ENCODE measurements around the gene CCL26. TPM values are rescaled to one million over a fixed set of nuclear protein-coding genes. Genes with fewer than 3 reads are reported as not detected.
"Not testable (repeated sequence)": the region's sequence is repeated elsewhere in the genome, so short reads cannot be mapped to it uniquely, and the experiment has no call there.

CCL26 gene
- total RNA-seq, 1 donor from 2014 or later: not detected

DNA sequence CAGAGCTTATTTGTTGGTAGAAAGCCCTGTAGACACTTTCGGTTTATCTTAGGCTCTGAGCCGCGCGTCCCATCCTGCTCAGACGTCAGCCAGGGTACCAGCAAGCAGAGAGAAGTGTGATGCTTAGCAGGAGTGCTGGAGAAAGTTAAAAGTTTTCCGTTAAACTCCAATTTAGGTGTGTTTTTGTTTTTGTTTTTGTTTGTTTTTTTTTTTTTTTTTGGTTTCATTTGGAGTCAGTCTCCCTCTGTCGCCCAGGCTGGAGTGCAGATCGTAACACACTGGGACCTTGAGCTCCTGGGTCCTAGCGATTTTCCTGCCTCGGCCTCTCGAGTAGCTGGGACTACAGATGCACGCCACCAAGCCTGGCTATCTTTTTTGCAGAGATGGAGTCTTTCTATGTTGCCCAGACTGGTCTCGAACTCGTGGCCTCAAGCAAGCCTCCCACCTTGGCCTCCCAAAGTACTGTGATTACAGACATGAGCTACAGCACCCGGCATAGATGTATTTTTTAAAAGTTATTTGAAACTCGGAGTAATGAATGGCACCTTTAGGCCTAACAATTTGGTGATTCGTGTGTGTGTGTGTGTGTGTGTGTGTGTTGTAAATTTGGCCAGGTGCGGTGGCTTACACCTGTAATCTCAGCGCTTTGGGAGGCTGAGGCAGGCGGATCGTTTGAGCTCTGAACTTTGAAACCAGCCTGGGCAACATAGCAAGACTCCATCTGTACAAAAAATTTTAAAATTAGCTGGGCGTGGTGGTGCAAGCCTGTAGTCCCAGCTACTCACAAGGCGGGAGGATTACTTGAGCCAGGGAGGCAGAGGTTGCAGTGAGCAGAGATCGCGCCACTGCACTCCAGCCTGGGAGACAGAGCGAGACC lies 32.0 kb downstream of the CCL26 start:
- DNase-seq (ENCODE audit: low spot score): no peak
- ATAC-seq: no peak

DNA sequence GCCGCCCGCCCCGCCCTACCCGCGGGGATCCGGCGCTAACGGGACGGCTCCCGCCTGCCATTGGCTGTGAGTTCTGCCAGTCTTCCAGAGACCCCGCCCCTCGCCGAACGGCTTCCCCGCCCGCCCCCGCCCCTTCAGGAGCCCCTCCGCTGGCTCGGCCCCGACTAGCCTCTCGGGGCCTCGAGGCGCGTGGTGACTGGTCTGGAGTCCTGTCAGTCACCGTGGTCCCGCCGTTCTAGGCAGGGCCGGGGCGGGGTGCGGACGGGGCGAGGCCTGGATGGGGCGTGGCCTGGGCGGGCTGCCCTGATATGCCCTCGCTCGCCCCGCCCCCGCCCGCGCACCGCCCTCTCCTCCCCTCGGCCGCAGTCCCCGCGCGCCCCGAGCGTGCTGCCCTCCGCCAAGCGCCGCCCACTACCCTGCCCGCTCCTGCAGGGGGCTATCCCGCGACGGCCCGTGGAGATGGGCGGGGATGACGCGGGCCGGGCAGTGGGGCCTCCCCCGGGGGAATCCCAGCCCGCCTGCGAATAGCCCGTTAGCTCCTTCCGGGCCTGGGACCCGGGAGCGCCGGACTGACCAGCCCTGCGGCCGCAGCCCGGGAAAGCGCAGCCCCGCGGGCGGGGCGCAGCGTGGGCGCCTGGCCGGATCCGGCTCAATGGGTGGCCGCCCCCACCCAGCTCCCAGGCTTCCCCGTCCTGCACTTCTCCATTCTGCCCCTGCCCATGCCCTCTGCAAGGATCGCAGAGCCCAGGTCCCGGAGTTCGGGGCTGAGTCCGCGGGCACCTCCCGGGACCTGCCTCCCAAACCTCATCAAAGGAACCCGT lies 32.8 kb downstream of the CCL26 start:
- ATAC-seq: peak; percentile 92

DNA sequence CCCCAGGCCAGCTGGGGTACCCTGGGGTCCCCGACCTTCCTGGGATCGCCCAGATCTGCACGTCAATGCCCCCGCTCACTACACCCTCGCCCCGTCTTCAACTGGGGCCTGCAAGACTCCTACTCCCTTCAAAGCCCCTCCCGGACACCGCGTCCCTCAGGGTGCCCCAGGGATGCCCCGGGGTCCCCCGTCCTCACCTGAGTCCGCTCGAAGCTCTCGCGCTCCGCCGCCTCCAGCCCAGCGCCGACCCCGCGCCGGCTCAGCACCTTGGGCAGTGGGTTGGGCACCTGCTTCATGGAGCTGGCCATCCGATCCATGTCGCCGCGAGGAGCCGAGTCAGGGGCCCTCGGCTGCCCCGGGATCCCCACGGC lies 33.4 kb downstream of the CCL26 start, which contains the start of gene HIP1:
Gene HIP1 (minus strand): TSS at position 338 of the 371 bp plus-strand sequence. CDS start 21 bp downstream, at position 317.
- ATAC-seq: no peak
- DNase-seq (ENCODE audit: low spot score): no peak

More for the DNA sequence above, 32.8 kb downstream of the CCL26 start:
- peak; percentile 100 for DNase-seq (ENCODE audit: low spot score)

DNA sequence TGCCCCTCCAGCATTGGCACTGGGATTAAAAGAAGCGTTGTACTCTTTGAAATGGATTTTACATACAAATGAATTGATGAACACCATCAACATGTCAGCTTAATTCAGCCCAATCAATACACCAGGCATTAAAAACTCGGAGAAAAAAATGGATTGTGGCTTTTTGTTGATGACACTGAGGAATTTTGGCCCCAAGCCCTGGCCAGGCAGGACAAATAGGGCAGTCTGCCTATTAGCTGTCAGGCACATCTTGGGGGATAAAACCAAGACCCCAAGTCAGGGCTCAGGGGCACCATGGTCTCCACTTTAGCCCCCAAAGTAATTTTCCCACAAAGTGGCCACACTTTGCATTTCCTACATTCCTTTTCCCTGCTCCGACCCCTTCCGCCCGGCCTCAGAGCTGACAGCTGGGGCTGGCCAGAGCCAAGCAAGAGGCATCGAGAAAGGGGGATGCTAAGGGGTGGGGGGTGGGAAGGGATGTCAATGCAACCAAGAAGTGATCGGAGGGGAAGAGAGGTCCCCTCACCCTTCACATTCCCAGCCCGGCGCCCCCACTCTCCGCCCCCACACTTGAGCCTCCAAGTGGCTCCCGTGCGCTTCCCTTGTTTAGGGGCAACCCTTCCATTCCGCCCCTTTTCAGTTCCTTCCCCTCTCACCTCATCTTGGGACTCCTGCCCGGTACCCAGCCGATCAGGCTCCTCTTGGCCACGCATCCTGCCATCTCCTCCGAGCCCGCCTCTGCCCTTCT lies 34.0 kb downstream of the CCL26 start:
- ATAC-seq (no peak), DNase-seq (ENCODE audit: low spot score) (no peak)

DNA sequence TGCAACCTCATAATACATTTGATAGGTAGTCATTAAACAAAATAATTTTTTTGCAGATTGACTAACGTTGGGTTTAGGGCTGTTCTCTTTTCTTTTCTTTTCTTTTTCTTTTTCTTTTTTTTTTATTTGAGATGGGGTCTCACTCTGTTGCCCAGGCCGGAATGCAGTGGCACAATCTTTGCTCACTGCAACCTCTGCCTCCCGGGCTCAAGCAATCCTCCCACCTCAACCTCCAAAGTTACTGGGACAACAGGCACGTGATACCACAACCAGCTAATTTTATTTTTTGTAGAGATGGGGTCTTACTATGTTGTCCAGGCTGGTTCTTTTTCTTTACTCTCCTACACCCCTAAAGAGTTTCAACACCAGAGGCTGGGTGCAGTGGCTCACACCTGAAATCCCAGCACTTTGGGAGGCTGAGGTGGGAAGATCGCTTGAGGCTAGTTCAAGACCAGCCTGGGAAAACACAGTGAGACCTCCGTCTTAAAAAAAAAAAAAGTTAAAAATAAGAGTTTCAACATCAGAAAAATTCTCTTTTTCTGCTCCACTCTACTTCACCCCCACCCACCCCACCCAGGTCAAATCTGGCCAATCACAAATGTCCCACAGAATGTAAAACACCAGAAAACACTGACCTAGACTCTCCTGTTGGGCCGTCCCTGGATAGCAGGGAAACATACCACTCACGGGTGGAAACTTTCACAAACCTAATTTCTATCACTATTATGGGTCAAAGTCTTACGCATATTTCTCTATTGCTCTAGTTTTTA lies 36.2 kb downstream of the CCL26 start:
- ATAC-seq (no peak), DNase-seq (ENCODE audit: low spot score) (no peak)

DNA sequence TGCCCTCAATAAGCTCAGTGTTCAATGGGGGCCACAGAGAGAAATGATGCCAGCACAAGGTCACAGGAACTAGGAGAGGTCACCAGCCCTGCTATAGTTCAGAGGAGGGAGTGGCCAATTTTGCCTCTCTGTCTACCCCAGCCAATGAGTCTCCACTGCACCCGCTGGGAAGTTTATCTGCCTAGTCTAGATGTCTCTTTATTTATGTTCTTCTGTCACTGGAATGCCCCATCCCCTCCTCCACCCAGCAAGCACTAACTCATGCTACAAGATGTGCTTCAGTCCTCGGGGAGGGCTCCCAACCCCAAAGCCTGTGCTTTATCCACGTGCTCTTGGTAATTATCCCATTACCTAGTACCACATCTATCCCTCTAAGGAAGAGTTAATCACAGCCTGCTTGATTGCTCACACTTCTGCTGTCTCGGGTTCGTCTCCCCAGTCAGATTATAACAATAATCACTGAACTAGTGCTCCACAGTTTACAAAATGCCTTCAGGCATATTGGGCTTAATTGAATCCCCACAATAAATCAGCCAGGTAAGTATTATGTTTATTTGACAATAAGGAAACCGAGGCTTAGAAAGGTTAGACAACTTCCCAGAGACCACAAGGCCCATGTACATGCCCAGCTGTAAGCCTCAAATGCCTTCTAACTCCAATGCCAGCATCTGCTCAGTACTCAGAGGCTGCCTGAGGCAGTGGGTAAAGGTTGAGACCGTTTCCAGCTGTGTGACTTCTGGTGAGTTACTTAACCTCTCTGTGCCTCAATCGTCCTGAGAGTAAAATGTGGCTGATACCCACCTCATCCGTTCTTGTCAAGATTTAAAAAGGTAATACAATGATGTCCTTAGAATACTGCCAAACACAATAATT lies 37.2 kb downstream of the CCL26 start:
- ATAC-seq (no peak), DNase-seq (ENCODE audit: low spot score) (no peak)

DNA sequence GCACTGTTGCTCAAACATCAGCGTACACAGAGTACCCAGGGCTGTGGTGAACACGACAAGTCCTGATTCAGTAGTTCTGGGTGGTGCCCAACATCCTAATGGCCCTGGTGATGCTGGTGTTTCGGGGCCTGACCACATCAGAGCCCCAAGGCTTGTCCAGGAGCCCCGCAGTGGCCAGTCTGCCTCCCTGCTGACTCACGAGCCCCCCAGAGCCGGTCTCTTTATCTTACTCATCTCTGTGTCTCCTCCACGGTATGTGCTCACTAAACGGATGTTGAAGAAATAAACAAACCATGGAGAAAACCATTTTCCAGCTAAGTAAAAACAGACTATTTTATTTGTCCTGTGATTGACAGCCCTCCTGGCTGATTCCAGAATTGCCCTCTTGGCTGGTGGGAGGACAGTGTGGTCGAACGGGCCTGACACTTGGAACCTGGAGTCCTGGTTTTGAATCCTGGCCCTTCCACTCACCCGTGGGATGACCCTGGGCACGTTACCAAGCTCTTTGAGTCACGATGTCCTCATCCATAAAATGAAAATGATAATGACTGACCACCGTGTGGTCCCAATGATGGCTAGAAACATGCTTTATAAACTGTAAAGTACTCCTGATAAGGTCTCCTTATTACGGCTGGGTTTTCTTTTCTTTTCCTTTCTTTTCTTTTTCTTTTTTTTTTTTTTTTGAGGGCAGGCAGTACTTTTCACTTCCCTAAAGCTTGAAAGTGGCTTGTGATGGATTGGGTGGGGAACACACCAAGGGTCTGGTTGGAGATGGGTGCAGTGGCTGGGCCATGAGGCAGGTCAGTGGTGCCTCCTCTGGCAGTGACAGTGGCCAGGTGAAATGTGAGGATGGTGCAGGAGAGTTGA lies 39.0 kb downstream of the CCL26 start:
- no peak for DNase-seq (ENCODE audit: low spot score)
- no peak for ATAC-seq

DNA sequence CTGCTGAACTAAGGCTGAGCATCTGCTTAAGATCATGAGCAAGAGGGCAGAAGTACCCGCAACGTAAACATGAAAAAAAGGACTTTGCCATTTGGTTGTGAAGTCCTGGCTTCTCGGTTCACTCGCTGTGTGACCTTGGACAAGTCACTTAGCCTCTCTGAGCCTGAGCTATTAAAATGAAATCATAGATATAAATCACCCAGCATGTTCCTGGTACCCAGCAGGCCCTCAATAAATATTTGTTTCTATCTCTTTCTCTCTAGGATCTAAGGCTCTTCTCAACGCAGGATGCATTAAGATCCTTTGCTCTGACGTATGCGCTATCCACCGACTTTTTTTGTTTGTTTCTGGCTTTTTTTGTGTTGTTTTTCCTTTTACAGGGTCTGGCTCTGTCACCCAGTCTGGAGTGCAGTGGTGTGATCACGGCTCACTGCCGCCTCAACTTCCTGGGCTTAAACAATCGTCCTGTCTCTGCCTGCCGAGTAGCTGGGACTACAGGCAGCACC lies 39.9 kb downstream of the CCL26 start:
- ATAC-seq: no peak
- no peak for DNase-seq (ENCODE audit: low spot score)

DNA sequence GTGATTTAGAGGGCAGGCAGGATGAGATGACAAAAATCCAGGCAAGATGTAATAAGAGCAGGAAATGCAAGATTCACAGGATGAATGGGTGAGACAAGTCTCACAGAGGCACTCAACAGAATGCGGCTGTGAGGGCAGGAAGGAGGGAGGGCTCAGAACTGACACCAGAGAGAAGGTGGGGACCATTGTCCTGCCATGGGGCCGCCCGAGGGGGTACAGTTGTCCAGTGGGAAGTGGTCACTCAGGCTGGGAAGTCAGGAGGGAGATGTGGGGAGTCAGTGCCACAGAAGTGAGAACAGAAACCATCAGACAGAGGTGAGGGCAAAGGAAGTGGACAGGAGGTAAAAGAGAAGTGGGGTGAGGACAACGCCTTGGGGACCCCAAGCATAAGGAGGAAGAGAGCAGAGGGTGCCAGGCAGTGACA lies 42.1 kb downstream of the CCL26 start:
- ATAC-seq (no peak), DNase-seq (ENCODE audit: low spot score) (no peak)

DNA sequence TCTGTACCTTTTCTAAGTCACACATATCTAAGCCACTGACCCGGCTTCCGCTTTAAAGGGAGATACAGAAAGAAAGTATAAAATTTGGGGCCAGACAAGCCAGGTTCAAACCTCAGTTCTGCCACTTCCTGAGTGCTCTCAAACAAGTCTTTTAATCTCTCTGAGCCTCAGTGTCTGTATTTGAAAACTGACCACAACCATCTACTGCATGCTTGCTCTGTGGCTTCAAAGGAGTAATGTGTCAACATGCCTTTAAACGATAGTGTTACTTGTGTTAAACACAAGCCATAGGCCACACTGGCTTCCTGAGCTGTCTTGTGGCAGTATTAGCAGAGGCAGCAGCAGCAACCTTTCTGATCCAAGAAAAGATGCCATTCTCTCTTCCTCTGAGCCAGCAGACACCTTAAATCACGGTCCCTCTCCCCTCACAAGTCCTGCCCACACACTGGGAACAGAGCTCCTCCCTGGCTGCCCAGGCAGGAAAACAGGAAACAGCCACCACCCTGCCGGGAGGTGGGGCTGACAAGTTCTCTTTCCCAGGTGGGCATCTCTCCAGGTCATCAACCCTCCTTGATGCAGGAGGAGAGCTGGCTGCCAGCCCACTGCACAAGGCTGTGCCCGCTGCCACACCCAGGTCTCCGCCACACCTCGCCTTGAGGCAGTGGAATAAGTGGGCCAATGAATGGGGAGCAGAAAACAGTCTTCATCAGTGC lies 44.0 kb downstream of the CCL26 start:
- DNase-seq (ENCODE audit: low spot score) (no peak), ATAC-seq (peak; percentile 30)

DNA sequence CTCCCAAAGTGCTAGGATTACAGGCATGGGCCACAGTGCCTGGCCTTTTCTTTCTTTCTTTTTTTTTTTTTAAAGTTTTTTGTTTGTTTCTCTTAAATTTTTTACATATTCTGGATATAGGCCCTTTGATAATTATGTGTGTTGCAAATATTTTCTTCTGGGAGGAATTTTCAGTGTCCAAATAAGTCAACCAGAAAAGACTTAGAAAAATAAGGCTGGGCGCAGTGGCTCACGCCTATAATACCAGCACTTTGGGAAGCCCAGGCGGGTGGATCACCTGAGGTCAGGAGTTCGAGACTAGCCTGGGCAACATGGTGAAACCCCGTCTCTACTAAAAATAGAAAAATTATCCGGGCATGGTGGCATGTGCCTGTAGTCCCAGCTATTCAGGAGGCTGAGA lies 44.7 kb downstream of the CCL26 start:
- DNase-seq (ENCODE audit: low spot score); ATAC-seq: not testable (repeated sequence)

DNA sequence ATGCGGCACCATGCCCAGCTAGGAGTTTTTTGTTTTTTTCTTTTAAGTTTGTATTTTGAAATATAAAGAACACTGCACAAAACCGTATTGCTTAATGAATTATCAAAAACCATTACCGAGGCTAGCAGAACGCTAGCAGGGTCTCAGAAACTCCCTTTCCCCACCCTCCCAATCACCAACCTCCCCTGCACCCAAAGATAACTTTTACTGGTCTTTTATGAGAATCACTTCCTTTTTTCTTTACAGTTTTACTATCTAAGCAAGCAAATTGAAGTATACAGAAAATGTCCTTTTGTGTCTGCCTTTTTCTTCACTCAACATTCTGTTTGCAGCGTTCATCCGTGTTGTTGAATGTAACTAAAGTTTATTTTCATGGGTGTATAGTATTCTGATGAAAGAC lies 46.7 kb downstream of the CCL26 start:
- DNase-seq (ENCODE audit: low spot score) (no peak), ATAC-seq (no peak)

DNA sequence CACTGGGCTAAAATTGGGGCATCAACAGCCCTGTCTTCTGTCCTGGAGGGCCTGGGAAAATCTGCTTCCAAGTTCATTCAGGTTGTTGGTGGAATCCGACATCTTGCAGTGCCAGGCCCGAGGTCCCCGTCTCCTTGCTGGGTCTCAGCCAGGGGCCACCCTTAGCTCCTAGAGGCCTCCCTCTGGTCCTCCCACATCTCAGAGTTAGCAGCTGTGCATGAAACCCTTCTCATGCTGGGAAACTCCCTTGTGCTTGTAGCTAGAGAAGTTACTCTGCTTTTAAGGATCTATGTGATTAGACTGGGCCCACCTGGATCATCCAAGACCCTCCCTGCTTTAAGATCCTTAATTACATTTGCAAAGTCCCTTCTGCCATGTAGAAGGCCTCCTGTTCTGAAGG lies 48.6 kb downstream of the CCL26 start:
- no peak for ATAC-seq
- no peak for DNase-seq (ENCODE audit: low spot score)

DNA sequence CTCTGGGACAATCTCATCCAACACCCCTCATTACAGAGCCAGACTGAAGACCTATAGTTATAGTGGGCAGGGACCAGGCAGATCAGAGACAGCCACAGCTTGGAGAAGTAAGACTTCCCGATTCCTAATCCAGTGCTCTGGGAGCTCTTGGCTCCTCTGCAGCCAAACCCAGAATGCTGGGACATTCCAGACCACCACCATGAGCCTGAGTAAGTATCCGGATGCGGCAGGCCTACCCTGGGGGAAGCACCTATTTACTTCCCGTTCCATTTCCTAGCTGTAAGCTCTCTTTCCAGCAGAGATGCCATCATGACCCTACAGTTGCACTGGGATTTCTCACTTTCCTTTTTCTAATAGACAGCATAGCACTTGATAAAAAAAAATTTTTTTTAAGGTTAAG lies 49.6 kb downstream of the CCL26 start:
- ATAC-seq (no peak), DNase-seq (ENCODE audit: low spot score) (no peak)

DNA sequence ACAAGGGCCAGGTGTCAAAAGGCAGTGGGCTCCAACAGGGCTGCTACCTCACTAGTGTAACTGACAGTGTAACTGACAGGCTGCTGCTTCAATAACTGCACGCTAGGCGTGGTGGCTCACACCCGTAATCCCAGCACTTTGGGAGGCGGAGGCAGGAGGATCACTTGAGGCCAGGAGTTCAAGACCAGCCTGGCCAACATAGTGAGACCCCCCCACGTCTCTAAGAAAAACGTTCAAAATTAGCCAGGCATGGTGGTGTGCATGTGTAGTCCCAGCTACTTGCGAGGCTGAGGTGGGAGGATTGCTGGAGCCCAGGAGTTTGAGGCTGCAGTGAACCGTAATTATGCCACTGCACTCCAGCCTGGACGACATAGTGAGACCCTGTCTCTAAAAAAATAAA lies 50.1 kb downstream of the CCL26 start:
- DNase-seq (ENCODE audit: low spot score); ATAC-seq: not testable (repeated sequence)

DNA sequence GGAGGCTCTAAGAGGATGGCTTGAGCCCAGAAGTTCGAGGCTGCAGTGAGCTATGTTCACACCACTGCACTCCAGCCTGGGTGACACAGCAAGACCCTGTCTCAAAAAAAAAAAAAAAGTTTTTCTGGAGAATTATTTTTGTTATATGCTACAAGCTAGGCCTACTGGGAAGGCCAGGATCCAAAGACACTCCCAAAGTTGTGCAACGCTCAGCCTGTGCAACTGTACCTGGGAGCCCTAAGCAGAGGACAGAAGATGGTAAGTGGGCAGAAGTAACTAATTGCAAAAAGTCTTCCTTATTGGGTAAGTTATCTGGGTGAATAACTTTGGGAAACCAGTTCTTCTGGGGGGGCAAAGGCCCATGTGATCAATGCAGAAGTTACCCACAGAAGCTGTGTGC lies 50.6 kb downstream of the CCL26 start:
- peak; percentile 65 for ATAC-seq
- DNase-seq (ENCODE audit: low spot score): no peak

DNA sequence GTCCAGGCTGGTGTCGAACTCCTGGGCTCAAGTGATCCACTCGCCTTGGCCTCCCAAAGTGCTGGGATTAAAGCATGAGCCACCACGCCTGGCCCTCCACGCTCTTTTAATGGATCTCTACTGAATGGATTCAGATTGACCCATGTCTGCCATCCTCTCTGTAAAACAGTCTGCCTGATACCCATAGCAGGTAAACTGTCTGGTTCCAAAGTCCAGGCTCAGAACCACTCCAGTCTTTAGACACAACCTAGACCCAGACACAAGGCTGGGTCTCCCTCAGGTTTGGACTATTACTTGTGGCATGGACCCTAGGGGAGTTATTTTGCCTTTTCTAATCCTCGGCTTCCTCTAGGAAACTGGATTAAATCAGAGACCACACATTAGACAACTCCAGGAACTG lies 52.4 kb downstream of the CCL26 start:
- ATAC-seq: peak; percentile 48
- DNase-seq (ENCODE audit: low spot score): no peak
